Measurements from ENCODE around the gene KLHL40.

The KLHL40 gene, protein sequence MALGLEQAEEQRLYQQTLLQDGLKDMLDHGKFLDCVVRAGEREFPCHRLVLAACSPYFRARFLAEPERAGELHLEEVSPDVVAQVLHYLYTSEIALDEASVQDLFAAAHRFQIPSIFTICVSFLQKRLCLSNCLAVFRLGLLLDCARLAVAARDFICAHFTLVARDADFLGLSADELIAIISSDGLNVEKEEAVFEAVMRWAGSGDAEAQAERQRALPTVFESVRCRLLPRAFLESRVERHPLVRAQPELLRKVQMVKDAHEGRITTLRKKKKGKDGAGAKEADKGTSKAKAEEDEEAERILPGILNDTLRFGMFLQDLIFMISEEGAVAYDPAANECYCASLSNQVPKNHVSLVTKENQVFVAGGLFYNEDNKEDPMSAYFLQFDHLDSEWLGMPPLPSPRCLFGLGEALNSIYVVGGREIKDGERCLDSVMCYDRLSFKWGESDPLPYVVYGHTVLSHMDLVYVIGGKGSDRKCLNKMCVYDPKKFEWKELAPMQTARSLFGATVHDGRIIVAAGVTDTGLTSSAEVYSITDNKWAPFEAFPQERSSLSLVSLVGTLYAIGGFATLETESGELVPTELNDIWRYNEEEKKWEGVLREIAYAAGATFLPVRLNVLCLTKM

GRCh38 chr3:42685363-42685881 lies at the start of gene KLHL40:
TSS of gene KLHL40 (plus strand) at chr3:42685537. CDS start at chr3:42685619, 82 bp downstream.
- DNase-seq (ENCODE audit: low read depth in 1 of 2, low spot score in 1 of 2), result no peak

DNA sequence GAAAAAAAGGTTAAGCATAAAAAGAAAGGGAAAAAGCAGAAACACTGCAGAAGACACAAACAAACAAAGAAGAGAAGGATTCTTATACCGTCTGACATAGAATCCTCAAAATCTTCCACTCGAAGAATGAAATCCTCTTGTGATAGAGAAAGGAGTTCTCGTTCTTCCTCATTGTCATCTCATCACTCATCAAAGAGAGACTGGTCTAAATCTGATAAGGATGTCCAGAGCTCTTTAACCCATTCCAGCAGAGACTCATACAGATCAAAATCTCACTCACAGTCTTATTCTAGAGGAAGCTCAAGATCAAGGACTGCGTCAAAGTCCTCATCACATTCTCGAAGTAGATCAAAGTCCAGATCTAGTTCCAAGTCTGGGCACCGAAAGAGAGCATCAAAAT lies 48.3 kb upstream of the KLHL40 start:
- no peak for DNase-seq (ENCODE audit: low read depth in 1 of 2, low spot score in 1 of 2)

DNA sequence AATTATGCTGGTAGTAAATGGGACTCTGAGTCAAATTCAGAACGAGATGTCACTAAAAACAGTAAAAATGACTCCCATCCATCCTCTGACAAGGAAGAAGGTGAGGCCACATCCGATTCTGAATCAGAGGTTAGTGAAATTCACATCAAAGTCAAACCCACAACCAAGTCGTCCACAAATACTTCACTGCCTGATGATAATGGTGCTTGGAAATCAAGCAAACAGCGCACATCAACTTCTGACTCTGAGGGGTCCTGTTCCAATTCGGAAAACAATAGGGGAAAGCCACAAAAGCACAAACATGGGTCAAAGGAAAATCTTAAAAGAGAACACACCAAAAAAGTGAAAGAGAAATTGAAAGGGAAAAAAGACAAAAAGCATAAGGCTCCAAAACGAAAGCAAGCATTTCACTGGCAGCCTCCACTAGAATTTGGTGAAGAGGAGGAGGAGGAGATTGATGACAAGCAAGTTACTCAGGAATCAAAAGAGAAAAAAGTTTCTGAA lies 46.9 kb upstream of the KLHL40 start:
- no peak for DNase-seq (ENCODE audit: low read depth in 1 of 2, low spot score in 1 of 2)

DNA sequence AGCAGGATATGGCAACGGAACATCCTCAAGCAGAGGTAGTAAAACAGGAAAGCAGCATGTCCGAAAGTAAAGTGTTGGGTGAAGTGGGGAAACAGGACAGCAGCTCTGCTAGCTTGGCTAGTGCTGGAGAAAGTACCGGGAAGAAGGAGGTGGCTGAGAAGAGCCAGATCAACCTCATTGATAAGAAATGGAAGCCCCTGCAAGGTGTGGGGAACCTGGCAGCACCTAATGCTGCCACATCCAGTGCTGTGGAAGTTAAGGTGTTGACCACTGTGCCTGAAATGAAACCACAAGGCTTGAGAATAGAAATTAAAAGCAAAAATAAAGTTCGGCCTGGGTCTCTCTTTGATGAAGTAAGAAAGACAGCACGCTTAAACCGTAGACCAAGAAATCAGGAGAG lies 46.1 kb upstream of the KLHL40 start:
- no peak for DNase-seq (ENCODE audit: low read depth in 1 of 2, low spot score in 1 of 2)

GRCh38 chr3:42640129-42640528 lies 45.2 kb upstream of the KLHL40 start:
- no peak for DNase-seq (ENCODE audit: low read depth in 1 of 2, low spot score in 1 of 2)

- DNase-seq (ENCODE audit: low read depth in 1 of 2, low spot score in 1 of 2), result no peak
These were observed 44.5 kb upstream of the KLHL40 start for GRCh38 chr3:42640771-42641370.

- no peak for DNase-seq (ENCODE audit: low read depth in 1 of 2, low spot score in 1 of 2)
These were observed 37.4 kb upstream of the KLHL40 start for GRCh38 chr3:42647821-42648459.

- no peak for DNase-seq (ENCODE audit: low read depth in 1 of 2, low spot score in 1 of 2)
These were observed 36.3 kb upstream of the KLHL40 start for GRCh38 chr3:42649006-42649405.

DNA sequence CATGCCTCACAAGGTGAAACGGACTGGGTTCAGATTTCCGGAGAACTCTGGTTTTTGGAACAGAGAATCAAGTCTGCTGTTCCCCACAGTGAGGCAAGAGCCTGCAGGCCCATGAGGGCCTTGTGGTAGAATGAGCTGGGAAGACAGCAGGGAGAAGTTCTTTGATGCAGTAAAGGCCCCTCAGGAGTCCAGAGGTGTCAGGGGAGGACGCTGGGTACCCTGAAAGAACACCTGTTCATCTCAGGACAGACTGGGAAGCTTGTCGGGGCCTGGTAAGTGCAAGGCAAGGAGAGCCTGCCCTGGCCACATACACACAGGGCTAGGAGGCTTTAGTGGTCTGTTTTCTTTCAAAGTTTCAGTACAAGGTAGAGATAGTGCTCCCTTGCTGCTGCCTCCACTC lies 35.6 kb upstream of the KLHL40 start:
- DNase-seq (ENCODE audit: low read depth in 1 of 2, low spot score in 1 of 2), result no peak

GRCh38 chr3:42651248-42652091 lies 33.9 kb upstream of the KLHL40 start:
- DNase-seq (ENCODE audit: low read depth in 1 of 2, low spot score in 1 of 2), result no peak

DNA sequence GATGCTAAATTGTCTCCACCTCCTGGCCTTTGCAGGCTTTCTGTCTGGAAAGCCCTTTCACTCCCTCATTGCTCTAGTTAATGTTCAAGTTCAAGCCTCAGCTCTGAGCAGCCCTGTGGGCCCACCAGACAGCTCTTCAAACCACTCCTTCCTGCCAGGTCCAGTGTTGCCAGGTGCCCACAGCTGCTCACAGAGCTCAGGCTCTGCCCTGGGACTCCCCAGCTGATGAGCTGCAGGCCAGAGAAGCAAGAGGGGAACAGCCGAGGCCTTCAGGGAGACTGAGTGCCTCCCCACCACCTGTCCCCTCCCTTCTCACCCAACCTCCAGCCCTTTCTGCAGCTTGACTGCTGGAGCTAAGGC lies 33.1 kb upstream of the KLHL40 start:
- DNase-seq (ENCODE audit: low read depth in 1 of 2, low spot score in 1 of 2), result no peak

DNA sequence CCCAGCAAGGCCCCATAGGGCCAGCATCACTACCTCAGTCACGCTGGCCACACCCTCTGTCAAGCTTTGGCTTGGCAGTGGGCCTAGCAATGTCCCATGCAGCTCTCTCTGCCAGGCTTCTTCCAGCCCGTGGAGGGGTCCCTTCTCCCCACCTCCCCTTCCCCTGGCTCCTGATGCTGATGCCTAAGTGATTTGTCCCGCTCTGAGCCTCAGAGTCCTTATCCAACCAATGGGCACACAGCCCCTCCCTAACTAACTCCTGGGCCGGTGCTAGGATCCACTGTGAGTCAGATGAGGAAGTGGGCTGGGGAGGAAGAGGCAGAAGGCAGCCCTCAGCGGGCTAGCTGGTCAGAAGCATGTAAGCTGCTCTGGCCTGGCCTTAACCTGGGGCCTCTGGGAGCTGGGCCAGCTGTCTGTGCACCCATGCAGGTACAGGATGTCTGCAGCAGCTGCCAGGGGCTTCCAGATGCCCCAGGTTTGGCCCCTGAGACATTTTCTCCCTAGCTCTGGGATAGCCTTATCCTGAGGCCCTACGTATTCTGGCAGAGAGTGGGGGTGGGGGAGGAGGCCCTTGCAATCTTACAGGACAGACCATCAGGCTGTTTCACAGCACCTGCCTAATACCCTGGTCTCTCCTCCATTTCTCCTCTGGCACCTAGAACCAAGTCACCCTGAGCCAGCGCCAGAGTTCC lies 32.6 kb upstream of the KLHL40 start:
- DNase-seq (ENCODE audit: low read depth in 1 of 2, low spot score in 1 of 2), result no peak

DNA sequence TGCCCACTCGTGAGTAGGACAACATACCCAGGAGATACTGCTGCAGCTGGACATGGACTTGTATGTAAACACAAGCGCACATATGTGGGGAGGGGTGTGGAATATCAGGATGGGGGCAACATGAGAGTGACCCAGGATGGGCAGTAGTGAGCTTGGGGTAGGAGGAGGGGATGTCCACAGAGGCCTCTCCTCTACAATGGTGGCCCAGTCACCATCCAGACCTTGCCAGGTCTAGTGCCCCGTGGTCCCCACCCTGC lies 32.1 kb upstream of the KLHL40 start:
- no peak for DNase-seq (ENCODE audit: low read depth in 1 of 2, low spot score in 1 of 2)

DNA sequence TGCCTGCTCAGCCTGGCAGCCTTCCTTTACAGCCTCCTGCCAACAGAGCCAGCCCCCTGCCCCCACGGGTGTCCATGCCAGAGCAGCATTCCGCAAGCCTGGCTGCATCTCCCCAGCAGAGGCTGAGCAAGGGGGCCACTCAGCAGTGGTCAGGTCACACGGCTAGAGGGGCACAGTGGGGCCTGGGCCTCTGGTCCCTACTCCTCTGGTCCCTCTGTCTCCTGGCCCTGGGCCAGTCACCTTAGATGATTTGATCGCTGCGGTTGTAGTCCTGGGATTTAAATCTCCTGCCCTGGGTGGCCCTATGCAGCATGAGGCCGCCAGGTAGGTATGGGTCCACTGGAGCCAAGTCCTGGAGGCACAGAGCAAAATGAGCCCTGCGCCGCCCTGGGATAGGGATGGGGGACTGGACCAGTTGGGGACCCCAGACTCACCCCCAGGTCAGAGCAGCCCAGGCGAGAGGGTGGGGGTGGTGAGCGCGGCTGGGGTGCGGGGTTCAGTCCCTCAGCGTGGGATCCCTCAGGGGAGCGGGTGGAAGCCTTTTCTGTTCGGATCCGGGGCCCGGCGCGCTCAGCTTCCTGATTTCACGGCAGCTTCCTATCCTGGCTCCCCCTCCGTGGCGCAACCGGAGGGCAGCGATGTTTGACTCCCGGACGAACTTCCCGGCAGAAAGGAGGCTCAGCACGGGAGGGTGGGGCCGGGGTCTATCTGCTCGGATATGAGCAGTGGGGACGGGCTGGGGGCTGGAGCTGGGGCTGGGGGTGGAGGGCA lies 31.6 kb upstream of the KLHL40 start, which contains the start of gene ZBTB47:
Gene ZBTB47 (plus strand): TSS at position 138 of the 771 bp plus-strand sequence. CDS start 4,659 bp downstream, outside the sequence.
- DNase-seq (ENCODE audit: low read depth in 1 of 2, low spot score in 1 of 2), result no peak

GRCh38 chr3:42654331-42655201 lies 30.8 kb upstream of the KLHL40 start:
- no peak for DNase-seq (ENCODE audit: low read depth in 1 of 2, low spot score in 1 of 2)

DNA sequence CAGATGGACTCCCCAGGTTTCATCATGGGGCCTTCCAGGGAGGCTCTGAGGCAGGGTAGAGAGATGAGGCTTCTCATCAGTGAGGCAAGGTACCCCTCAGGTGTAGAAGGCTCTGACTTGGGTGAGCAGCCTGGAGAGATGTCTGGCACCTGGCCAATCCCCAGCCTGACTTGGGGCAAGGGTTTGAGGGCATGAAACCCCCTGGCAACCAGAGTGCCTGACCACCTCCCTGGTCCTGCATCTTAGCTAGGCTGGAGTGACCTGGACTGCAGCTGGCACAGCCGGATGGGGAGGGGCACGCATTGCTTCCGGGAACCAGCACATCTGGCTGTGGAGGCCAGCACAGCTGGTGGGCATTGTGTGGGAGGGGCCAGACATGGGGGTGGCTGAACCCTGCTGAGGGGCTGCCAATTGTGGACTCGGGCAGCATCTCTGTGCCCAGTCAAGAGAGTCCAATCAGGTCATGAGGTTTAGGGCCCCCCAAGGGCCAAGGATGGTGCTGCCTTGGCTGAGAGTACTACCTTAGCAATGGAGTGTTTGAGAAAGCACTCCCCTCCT lies 29.9 kb upstream of the KLHL40 start:
- DNase-seq (ENCODE audit: low read depth in 1 of 2, low spot score in 1 of 2), result no peak

GRCh38 chr3:42655980-42656679 lies 29.2 kb upstream of the KLHL40 start:
- DNase-seq (ENCODE audit: low read depth in 1 of 2, low spot score in 1 of 2), result no peak
